ENCODE data around the gene NECAB2. TPM values are rescaled to one million over a fixed set of nuclear protein-coding genes. Genes with fewer than 3 reads are reported as not detected.

The NECAB2 gene
- total RNA-seq, 4 donors from 2014 or later, result not detected

DNA sequence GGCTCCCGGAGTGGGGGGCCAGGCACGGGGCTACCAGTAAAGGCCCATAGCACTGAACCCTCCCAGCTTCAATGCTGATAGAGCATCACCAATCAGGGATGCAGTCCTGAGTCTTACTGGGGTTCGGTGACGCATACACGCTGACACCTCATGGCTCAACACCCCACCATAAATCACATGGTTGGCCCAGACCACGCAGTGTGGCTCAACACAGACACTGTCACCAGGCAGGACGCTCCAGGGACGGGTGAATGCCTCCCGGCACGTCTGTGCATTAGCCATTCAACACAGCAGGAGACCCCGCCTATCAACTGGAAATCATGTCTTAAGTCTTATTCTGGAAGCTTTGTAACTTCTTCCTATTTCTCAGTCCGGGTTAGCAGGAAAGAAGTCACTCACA is 35.0 kb downstream of the NECAB2 start:
- H3K4me1 ChIP-seq, result no peaks in the 10 kb centered on the region
- H3K27ac ChIP-seq (replicated peaks in 1 of 4), result no peak overlapping the region
- no peaks in the 10 kb centered on the region for H3K36me3 ChIP-seq
- WGBS, result 79% methylated on average over 8 of the region's 12 CpGs
- no peaks in the 10 kb centered on the region for H3K9me3 ChIP-seq
- no peak overlapping the region for H3K4me3 ChIP-seq
- intact Hi-C loops (cut with DNase I), result no loop called here
- TF ChIP-seq CTCF (IDR thresholded peaks at IDR 0.05) (no peak), POLR2AphosphoS5 (IDR thresholded peaks at IDR 0.05) (no peak), POLR2A (IDR thresholded peaks at IDR 0.05; ENCODE audit: low read depth) (no peak), EP300 (IDR thresholded peaks at IDR 0.05) (no peak)
- no peak for DNase-seq (ENCODE audit: extremely low spot score)
- H3K27me3 ChIP-seq, result peaks cover 0 to 19% (median 0%) of the 10 kb centered on the region in 4 donors

- H3K36me3 ChIP-seq, result no peaks in the 10 kb centered on the region
- peaks cover 0 to 20% (median 0%) of the 10 kb centered on the region in 4 donors for H3K27me3 ChIP-seq
- DNase-seq (ENCODE audit: extremely low spot score), result no peak
These were observed 36.4 kb downstream of the NECAB2 start for GRCh38 chr16:84004442-84004841.

GRCh38 chr16:84005391-84005790 is 37.3 kb downstream of the NECAB2 start:
- 91% methylated on average over 5 of the region's 5 CpGs for WGBS
- Histone ChIP-seq H3K9me3 (no peaks in the 10 kb centered on the region), H3K4me1 (no peaks in the 10 kb centered on the region), H3K27me3 (peaks cover 0 to 23% (median 0%) of the 10 kb centered on the region in 4 donors), H3K36me3 (no peaks in the 10 kb centered on the region), H3K4me3 (no peak overlapping the region), H3K27ac (replicated peaks in 1 of 4) (no peak overlapping the region)
- DNase-seq (ENCODE audit: extremely low spot score), result no peak
- no peak for TF ChIP-seq EP300 (IDR thresholded peaks at IDR 0.05)
- no peak for TF ChIP-seq CTCF (IDR thresholded peaks at IDR 0.05)
- no peak for TF ChIP-seq POLR2A (IDR thresholded peaks at IDR 0.05; ENCODE audit: low read depth)
- TF ChIP-seq POLR2AphosphoS5 (IDR thresholded peaks at IDR 0.05), result no peak
- intact Hi-C loops (cut with DNase I), result no loop called here

More at GRCh38 chr16:84004442-84004841, 36.4 kb downstream of the NECAB2 start:
- WGBS, result 80% methylated on average over 5 of the region's 7 CpGs
- H3K27ac ChIP-seq (replicated peaks in 1 of 4), result no peak overlapping the region
- H3K9me3 ChIP-seq, result no peaks in the 10 kb centered on the region
- TF ChIP-seq CTCF (IDR thresholded peaks at IDR 0.05), result no peak
- no peak for TF ChIP-seq EP300 (IDR thresholded peaks at IDR 0.05)
- TF ChIP-seq POLR2AphosphoS5 (IDR thresholded peaks at IDR 0.05), result no peak
- TF ChIP-seq POLR2A (IDR thresholded peaks at IDR 0.05; ENCODE audit: low read depth), result no peak
- H3K4me3 ChIP-seq, result no peak overlapping the region
- H3K4me1 ChIP-seq, result no peaks in the 10 kb centered on the region
- intact Hi-C loops (cut with DNase I), result no loop called here

DNA sequence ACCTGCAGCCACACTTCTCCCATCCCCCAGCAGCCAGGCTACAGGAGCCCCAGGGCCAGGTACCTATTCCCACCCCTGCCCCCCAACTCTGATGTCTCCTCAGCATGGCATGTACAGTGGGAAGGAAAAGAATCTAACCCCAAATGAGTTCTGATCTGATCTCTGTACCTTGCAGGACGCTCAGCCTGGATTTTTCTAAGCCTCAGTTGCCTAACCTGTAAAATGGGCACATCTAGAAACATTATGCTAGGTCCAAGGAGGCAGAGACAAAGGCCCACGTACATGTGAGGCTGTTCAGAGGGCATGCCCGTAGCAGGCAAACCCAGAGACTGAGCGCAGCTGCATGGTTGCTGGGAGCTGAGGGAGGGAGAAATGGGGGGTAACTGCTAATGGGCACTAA is 39.5 kb downstream of the NECAB2 start:
- WGBS, result 77% methylated on average over 4 of the region's 4 CpGs
- Histone ChIP-seq H3K27me3 (peaks cover 0 to 23% (median 0%) of the 10 kb centered on the region in 4 donors), H3K9me3 (no peaks in the 10 kb centered on the region), H3K4me3 (no peak overlapping the region), H3K4me1 (no peaks in the 10 kb centered on the region), H3K27ac (replicated peaks in 1 of 4) (no peak overlapping the region), H3K36me3 (no peaks in the 10 kb centered on the region)
- TF ChIP-seq POLR2AphosphoS5 (IDR thresholded peaks at IDR 0.05) (no peak), EP300 (IDR thresholded peaks at IDR 0.05) (no peak), CTCF (IDR thresholded peaks at IDR 0.05) (no peak), POLR2A (IDR thresholded peaks at IDR 0.05; ENCODE audit: low read depth) (no peak)
- intact Hi-C loops (cut with DNase I), result no loop called here
- DNase-seq (ENCODE audit: extremely low spot score), result no peak

DNA sequence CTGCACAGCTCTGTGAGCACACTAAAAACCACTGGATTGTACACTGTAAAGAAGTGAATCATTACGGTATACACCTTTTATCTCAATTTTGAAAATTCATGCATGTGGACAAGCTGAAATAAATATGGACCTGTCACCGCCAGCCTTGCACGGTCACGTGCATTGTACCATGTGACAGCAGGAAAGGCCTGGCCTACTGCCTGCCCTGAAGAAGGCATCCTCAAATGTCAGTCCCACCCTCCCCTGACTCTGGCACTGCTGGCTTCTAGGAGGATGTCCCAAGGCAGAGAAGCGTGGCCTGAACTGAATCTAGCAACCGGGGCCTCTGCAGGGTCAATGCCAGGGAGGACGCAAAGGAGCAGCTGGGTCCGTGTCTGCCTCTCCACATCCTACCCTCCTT is 39.9 kb downstream of the NECAB2 start:
- intact Hi-C loops (cut with DNase I), result no loop called here
- no peak for DNase-seq (ENCODE audit: extremely low spot score)
- 83% methylated on average over 8 of the region's 8 CpGs for WGBS

More for the DNA sequence above, 39.9 kb downstream of the NECAB2 start:
- Histone ChIP-seq H3K9me3 (no peaks in the 10 kb centered on the region), H3K27ac (replicated peaks in 1 of 4) (no peak overlapping the region), H3K36me3 (no peaks in the 10 kb centered on the region), H3K4me1 (no peaks in the 10 kb centered on the region), H3K4me3 (no peak overlapping the region), H3K27me3 (peaks cover 0 to 23% (median 0%) of the 10 kb centered on the region in 4 donors)
- TF ChIP-seq CTCF (IDR thresholded peaks at IDR 0.05), result no peak
- no peak for TF ChIP-seq EP300 (IDR thresholded peaks at IDR 0.05)
- TF ChIP-seq POLR2A (IDR thresholded peaks at IDR 0.05; ENCODE audit: low read depth), result no peak
- no peak for TF ChIP-seq POLR2AphosphoS5 (IDR thresholded peaks at IDR 0.05)
